PC-3 (cell line): ENCODE data around the gene GPRC5C.

Experiments
- CTCF ChIP-seq: fragments of 300-600 bp; sonication (generic); conservative IDR thresholded peaks from 2 replicates; pipeline ENCODE4 v1.5.1; 2017; ENCODE audit warnings: antibody characterized with exemption, low read depth, mild to moderate bottlenecking, low read length
- EZH2 ChIP-seq: fragments of 300-600 bp; sonication (generic); IDR thresholded peaks from one replicate; pipeline ENCODE4 v1.6.1; 2017; ENCODE audit warnings: antibody characterized with exemption, mild to moderate bottlenecking, low read length; ENCODE audit not compliant: unreplicated experiment

GRCh38 chr17:74414510-74414909 is 17.4 kb upstream of the GPRC5C start:
- TF ChIP-seq CTCF (no peak), EZH2 (no peak)
